Activated CD4-positive, alpha-beta memory T cell treated with anti-CD3 and anti-CD28 coated beads, Interleukin-2, amount 10 ng/mL, durations not matched to agents 7 days and 5 days (primary cell): ENCODE data around the gene ICA1. TPM values are rescaled to one million over a fixed set of nuclear protein-coding genes. Genes with fewer than 3 reads are reported as not detected.
"Not testable (repeated sequence)": the region's sequence is repeated elsewhere in the genome, so short reads cannot be mapped to it uniquely, and the experiment has no call there.

Experiments
- CTCF ChIA-PET: fragments of 350-600 bp; sonication (Branson Sonifier 250); formaldehyde crosslinking; loops from one replicate; lab custom pipeline; 2021; ENCODE audit warnings: antibody characterized with exemption, inconsistent platforms; lab: Charles Lee
- POLR2A ChIA-PET: fragments of 350-600 bp; sonication (Branson Sonifier 250); formaldehyde crosslinking; loops from one replicate; lab custom pipeline; 2021; ENCODE audit warnings: antibody characterized with exemption; lab: Charles Lee
- DNase-seq: peaks from one replicate; pipeline ENCODE4 v3.0.0-alpha.2; 2020
- H3K27ac Mint-ChIP-seq: one replicate; pipeline ENCODE4 v1.8.0; 2021; ENCODE audit warnings: mild to moderate bottlenecking, mixed read lengths
- H3K27me3 Mint-ChIP-seq: one replicate; pipeline ENCODE4 v1.8.0; 2021; ENCODE audit warnings: mixed read lengths
- H3K36me3 Mint-ChIP-seq: one replicate; pipeline ENCODE4 v1.8.0; 2021; ENCODE audit warnings: low read depth, mixed read lengths
- H3K4me1 Mint-ChIP-seq: one replicate; pipeline ENCODE4 v1.8.0; 2021; ENCODE audit warnings: mixed read lengths
- H3K4me3 Mint-ChIP-seq: one replicate; pipeline ENCODE4 v1.8.0; 2021; ENCODE audit warnings: mild to moderate bottlenecking, mixed read lengths
- H3K9me3 Mint-ChIP-seq: one replicate; pipeline ENCODE4 v1.8.0; 2021; ENCODE audit warnings: mixed read lengths
- total RNA-seq, 2 experiments: library from RNA; stranded (reverse); gene quantifications; one replicate each; pipeline ENCODE4 v1.2.3, GENCODE V29; 2021

The ICA1 gene
- total RNA-seq, 2 experiments from 2014 or later, result 2.2 TPM

GRCh38 chr7:8258166-8258565 lies 3.8 kb downstream of the ICA1 start:
- no peak overlapping the region for H3K27ac Mint-ChIP-seq
- no peak overlapping the region for H3K4me3 Mint-ChIP-seq
- POLR2A ChIA-PET, result no interaction called here
- no peak for DNase-seq
- no peaks in the 10 kb centered on the region for H3K36me3 Mint-ChIP-seq
- CTCF ChIA-PET, result no interaction called here
- H3K4me1 Mint-ChIP-seq, result peaks cover 6% of the 10 kb centered on the region
- peaks cover 42% of the 10 kb centered on the region for H3K27me3 Mint-ChIP-seq
- H3K9me3 Mint-ChIP-seq, result no peaks in the 10 kb centered on the region

- H3K27ac Mint-ChIP-seq, result no peak overlapping the region
- no peaks in the 10 kb centered on the region for H3K36me3 Mint-ChIP-seq
- no peaks in the 10 kb centered on the region for H3K9me3 Mint-ChIP-seq
- no peak for DNase-seq
- peaks cover 4% of the 10 kb centered on the region for H3K4me1 Mint-ChIP-seq
- ChIA-PET CTCF (no interaction called here), POLR2A (no interaction called here)
- no peak overlapping the region for H3K4me3 Mint-ChIP-seq
- H3K27me3 Mint-ChIP-seq, result peaks cover 29% of the 10 kb centered on the region
Measured at GRCh38 chr7:8255680-8256655, 6.0 kb downstream of the ICA1 start.

GRCh38 chr7:8254667-8255066 lies 7.3 kb downstream of the ICA1 start:
- ChIA-PET POLR2A (no interaction called here), CTCF (no interaction called here)
- Mint-ChIP-seq H3K27ac (no peak overlapping the region), H3K9me3 (no peaks in the 10 kb centered on the region), H3K27me3 (peaks cover 19% of the 10 kb centered on the region), H3K4me1 (no peaks in the 10 kb centered on the region), H3K4me3 (no peak overlapping the region), H3K36me3 (no peaks in the 10 kb centered on the region)
- no peak for DNase-seq

GRCh38 chr7:8254215-8254614 lies 7.8 kb downstream of the ICA1 start:
- H3K9me3 Mint-ChIP-seq, result no peaks in the 10 kb centered on the region
- POLR2A ChIA-PET, result no interaction called here
- H3K4me1 Mint-ChIP-seq, result no peaks in the 10 kb centered on the region
- H3K4me3 Mint-ChIP-seq, result no peak overlapping the region
- CTCF ChIA-PET, result no interaction called here
- no peak overlapping the region for H3K27ac Mint-ChIP-seq
- no peaks in the 10 kb centered on the region for H3K36me3 Mint-ChIP-seq
- DNase-seq, result no peak
- H3K27me3 Mint-ChIP-seq, result peaks cover 19% of the 10 kb centered on the region

GRCh38 chr7:8251195-8251594 lies 10.8 kb downstream of the ICA1 start:
- Mint-ChIP-seq H3K4me3 (no peak overlapping the region), H3K4me1 (no peaks in the 10 kb centered on the region), H3K9me3 (no peaks in the 10 kb centered on the region), H3K27me3 (peaks cover 14% of the 10 kb centered on the region), H3K36me3 (no peaks in the 10 kb centered on the region), H3K27ac (no peak overlapping the region)
- ChIA-PET CTCF (interaction anchor here (1.3 kb wide), 1 partner anchor 45 kb away, joined by 5 read pairs; no protein-coding TSS in a partner anchor), POLR2A (no interaction called here)
- DNase-seq, result no peak

GRCh38 chr7:8250547-8250946 lies 11.4 kb downstream of the ICA1 start:
- Mint-ChIP-seq H3K27me3 (peaks cover 14% of the 10 kb centered on the region), H3K9me3 (no peaks in the 10 kb centered on the region), H3K4me3 (no peak overlapping the region), H3K36me3 (no peaks in the 10 kb centered on the region), H3K4me1 (no peaks in the 10 kb centered on the region), H3K27ac (no peak overlapping the region)
- ChIA-PET POLR2A (no interaction called here), CTCF (interaction anchor here (1.3 kb wide), 1 partner anchor 46 kb away, joined by 5 read pairs; no protein-coding TSS in a partner anchor)
- no peak for DNase-seq

GRCh38 chr7:8249121-8249520 lies 12.8 kb downstream of the ICA1 start:
- ChIA-PET CTCF (no interaction called here), POLR2A (no interaction called here)
- DNase-seq, result peak; percentile 18
- Mint-ChIP-seq H3K4me1 (no peaks in the 10 kb centered on the region), H3K27ac (no peak overlapping the region), H3K27me3 (peaks cover 10% of the 10 kb centered on the region), H3K4me3 (no peak overlapping the region), H3K36me3 (no peaks in the 10 kb centered on the region), H3K9me3 (no peaks in the 10 kb centered on the region)

- CTCF ChIA-PET, result no interaction called here
- POLR2A ChIA-PET, result no interaction called here
- no peak overlapping the region for H3K4me3 Mint-ChIP-seq
- H3K27ac Mint-ChIP-seq, result no peak overlapping the region
- no peak for DNase-seq
- peaks cover 11% of the 10 kb centered on the region for H3K9me3 Mint-ChIP-seq
- no peaks in the 10 kb centered on the region for H3K36me3 Mint-ChIP-seq
- peaks cover 13% of the 10 kb centered on the region for H3K27me3 Mint-ChIP-seq
- H3K4me1 Mint-ChIP-seq, result no peaks in the 10 kb centered on the region
Measured at GRCh38 chr7:8246020-8246419, 15.9 kb downstream of the ICA1 start.

- Mint-ChIP-seq H3K27me3 (peaks cover 19% of the 10 kb centered on the region), H3K9me3 (peaks cover 11% of the 10 kb centered on the region)
- CTCF ChIA-PET, POLR2A ChIA-PET, DNase-seq, H3K36me3 Mint-ChIP-seq, H3K4me3 Mint-ChIP-seq, H3K4me1 Mint-ChIP-seq, H3K27ac Mint-ChIP-seq: not testable (repeated sequence)
Measured at GRCh38 chr7:8245032-8245431, 16.9 kb downstream of the ICA1 start.

GRCh38 chr7:8243059-8243458 lies 18.9 kb downstream of the ICA1 start:
- H3K27ac Mint-ChIP-seq, H3K36me3 Mint-ChIP-seq, H3K4me3 Mint-ChIP-seq, DNase-seq, H3K4me1 Mint-ChIP-seq, CTCF ChIA-PET, POLR2A ChIA-PET: not testable (repeated sequence)
- peaks cover 11% of the 10 kb centered on the region for H3K9me3 Mint-ChIP-seq
- peaks cover 25% of the 10 kb centered on the region for H3K27me3 Mint-ChIP-seq

GRCh38 chr7:8239702-8240362 lies 22.1 kb downstream of the ICA1 start:
- H3K4me1 Mint-ChIP-seq, CTCF ChIA-PET, POLR2A ChIA-PET, DNase-seq, H3K27ac Mint-ChIP-seq, H3K4me3 Mint-ChIP-seq, H3K36me3 Mint-ChIP-seq: not testable (repeated sequence)
- peaks cover 11% of the 10 kb centered on the region for H3K9me3 Mint-ChIP-seq
- peaks cover 32% of the 10 kb centered on the region for H3K27me3 Mint-ChIP-seq

- DNase-seq, result no peak
- Mint-ChIP-seq H3K9me3 (peaks cover under 1% of the 10 kb centered on the region), H3K27ac (no peak overlapping the region), H3K4me3 (no peak overlapping the region), H3K4me1 (peaks cover 6% of the 10 kb centered on the region), H3K27me3 (peaks cover 27% of the 10 kb centered on the region), H3K36me3 (no peaks in the 10 kb centered on the region)
- CTCF ChIA-PET, result no interaction called here
- POLR2A ChIA-PET, result no interaction called here
Measured at GRCh38 chr7:8236780-8237407, 25.1 kb downstream of the ICA1 start.
